ENCODE measurements around the gene PICK1. TPM values are rescaled to one million over a fixed set of nuclear protein-coding genes. Genes with fewer than 3 reads are reported as not detected.
A peak's percentile ranks its signal among the peaks of the same experiment; 100 is the strongest.

The PICK1 gene
- 100 to 1,000 TPM in 1 of 2 donors, 10 to 100 TPM in 1; 90.0 to 114 TPM for total RNA-seq

- TF ChIP-seq, protein P1, sequence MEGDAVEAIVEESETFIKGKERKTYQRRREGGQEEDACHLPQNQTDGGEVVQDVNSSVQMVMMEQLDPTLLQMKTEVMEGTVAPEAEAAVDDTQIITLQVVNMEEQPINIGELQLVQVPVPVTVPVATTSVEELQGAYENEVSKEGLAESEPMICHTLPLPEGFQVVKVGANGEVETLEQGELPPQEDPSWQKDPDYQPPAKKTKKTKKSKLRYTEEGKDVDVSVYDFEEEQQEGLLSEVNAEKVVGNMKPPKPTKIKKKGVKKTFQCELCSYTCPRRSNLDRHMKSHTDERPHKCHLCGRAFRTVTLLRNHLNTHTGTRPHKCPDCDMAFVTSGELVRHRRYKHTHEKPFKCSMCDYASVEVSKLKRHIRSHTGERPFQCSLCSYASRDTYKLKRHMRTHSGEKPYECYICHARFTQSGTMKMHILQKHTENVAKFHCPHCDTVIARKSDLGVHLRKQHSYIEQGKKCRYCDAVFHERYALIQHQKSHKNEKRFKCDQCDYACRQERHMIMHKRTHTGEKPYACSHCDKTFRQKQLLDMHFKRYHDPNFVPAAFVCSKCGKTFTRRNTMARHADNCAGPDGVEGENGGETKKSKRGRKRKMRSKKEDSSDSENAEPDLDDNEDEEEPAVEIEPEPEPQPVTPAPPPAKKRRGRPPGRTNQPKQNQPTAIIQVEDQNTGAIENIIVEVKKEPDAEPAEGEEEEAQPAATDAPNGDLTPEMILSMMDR (IDR thresholded peaks at IDR 0.05): peak in 2 of 4 experiments; percentile 46 to 69
- peak; percentile 98 for TF ChIP-seq POLR2AphosphoS5 (IDR thresholded peaks at IDR 0.05)
- peak; percentile 29 for TF ChIP-seq POLR2A (IDR thresholded peaks at IDR 0.05)
- no peaks in the 10 kb centered on the region for H3K36me3 ChIP-seq
- H3K27me3 ChIP-seq (replicated peaks; ENCODE audit: insufficient read depth): no peaks in the 10 kb centered on the region
- 2% methylated on average over 45 of the region's 47 CpGs for WGBS
- H3K9me3 ChIP-seq: no peaks in the 10 kb centered on the region
- peak within 1 kb of the TSS; percentile 48 to 59 for H3K4me3 ChIP-seq
- H3K4me1 ChIP-seq (replicated peaks): no peaks in the 10 kb centered on the region
- peak; percentile 96 for DNase-seq (ENCODE audit: low spot score)
- H3K27ac ChIP-seq: peak within 1 kb of the TSS; percentile 91 to 95
- intact Hi-C loops (cut with DNase I): no loop called here
Measured at GRCh38 chr22:38056969-38057891, at the start of gene PICK1. PICK1 (plus strand) TSS chr22:38057404; CDS start chr22:38057810, 406 bp downstream.

- intact Hi-C loops (cut with DNase I): no loop called here
- H3K36me3 ChIP-seq: no peaks in the 10 kb centered on the region
- WGBS: 79% methylated on average over 14 of the region's 14 CpGs
- H3K27me3 ChIP-seq (replicated peaks; ENCODE audit: insufficient read depth): no peaks in the 10 kb centered on the region
- no peaks in the 10 kb centered on the region for H3K9me3 ChIP-seq
- DNase-seq (ENCODE audit: low spot score): no peak
- TF ChIP-seq POLR2A (IDR thresholded peaks at IDR 0.05): no peak
- no peak for TF ChIP-seq POLR2AphosphoS5 (IDR thresholded peaks at IDR 0.05)
- TF ChIP-seq, protein P1 (IDR thresholded peaks at IDR 0.05): no peak
- H3K4me3 ChIP-seq: no peak overlapping the region
- no peaks in the 10 kb centered on the region for H3K4me1 ChIP-seq (replicated peaks)
- H3K27ac ChIP-seq: no peak overlapping the region
Measured at GRCh38 chr22:38009000-38009806, 48.0 kb upstream of the PICK1 start.

GRCh38 chr22:38012604-38013072 is 44.6 kb upstream of the PICK1 start:
- no peak overlapping the region for H3K4me3 ChIP-seq

DNA sequence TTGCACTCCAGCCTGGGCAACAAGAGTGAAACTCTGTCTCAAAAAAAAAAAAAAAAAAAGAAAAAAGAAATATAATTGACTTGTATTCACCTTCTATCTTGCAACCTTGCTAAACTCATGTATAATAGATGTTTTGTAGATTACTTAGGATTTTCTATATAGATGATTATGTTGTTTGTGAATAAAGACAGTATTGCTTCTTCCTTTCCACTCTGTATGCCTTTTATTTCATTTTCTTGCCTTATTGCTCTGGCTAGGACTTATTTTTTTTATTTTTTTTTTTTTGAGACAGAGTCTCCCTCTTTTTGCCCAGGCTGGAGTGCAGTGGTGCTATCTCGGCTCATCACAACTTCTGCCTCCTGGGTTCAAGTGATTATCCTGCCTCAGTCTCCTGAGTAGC is 43.1 kb upstream of the PICK1 start:
- no peak overlapping the region for H3K27ac ChIP-seq
- 100% methylated on average over 1 of the region's 1 CpG for WGBS
- H3K4me1 ChIP-seq (replicated peaks): peaks cover 15% of the 10 kb centered on the region
- TF ChIP-seq, protein P1 (IDR thresholded peaks at IDR 0.05): no peak
- TF ChIP-seq POLR2AphosphoS5 (IDR thresholded peaks at IDR 0.05) (no peak), POLR2A (IDR thresholded peaks at IDR 0.05) (no peak)
- no peaks in the 10 kb centered on the region for H3K9me3 ChIP-seq
- intact Hi-C loops (cut with DNase I): no loop called here
- H3K4me3 ChIP-seq: no peak overlapping the region
- no peak for DNase-seq (ENCODE audit: low spot score)
- no peaks in the 10 kb centered on the region for H3K36me3 ChIP-seq
- H3K27me3 ChIP-seq (replicated peaks; ENCODE audit: insufficient read depth): no peaks in the 10 kb centered on the region

More at GRCh38 chr22:38012604-38013072, 44.6 kb upstream of the PICK1 start:
- peaks cover 15% of the 10 kb centered on the region for H3K4me1 ChIP-seq (replicated peaks)
- H3K36me3 ChIP-seq: no peaks in the 10 kb centered on the region
- H3K9me3 ChIP-seq: no peaks in the 10 kb centered on the region
- H3K27me3 ChIP-seq (replicated peaks; ENCODE audit: insufficient read depth): no peaks in the 10 kb centered on the region
- H3K27ac ChIP-seq: no peak overlapping the region
- DNase-seq (ENCODE audit: low spot score): no peak
- WGBS: 91% methylated on average over 7 of the region's 7 CpGs
- intact Hi-C loops (cut with DNase I): no loop called here
- TF ChIP-seq POLR2AphosphoS5 (IDR thresholded peaks at IDR 0.05) (no peak), POLR2A (IDR thresholded peaks at IDR 0.05) (no peak)
- TF ChIP-seq, protein P1 (IDR thresholded peaks at IDR 0.05): no peak
